Nephron progenitor cell (in vitro differentiated cells): ENCODE measurements around the gene PREX1.

Experiments
- DNase-seq: peaks from one replicate; pipeline ENCODE4 v3.0.0; 2021
- H3K27ac Mint-ChIP-seq: 2 replicates; pipeline ENCODE4 v1.8.0; 2021; ENCODE audit warnings: mild to moderate bottlenecking, moderate library complexity, mixed read lengths
- H3K27me3 Mint-ChIP-seq: 2 replicates; pipeline ENCODE4 v1.8.0; 2021; ENCODE audit warnings: mild to moderate bottlenecking, low read depth, mixed read lengths; ENCODE audit not compliant: poor library complexity
- H3K36me3 Mint-ChIP-seq: 2 replicates; pipeline ENCODE4 v1.8.0; 2021; ENCODE audit warnings: low read depth, mixed read lengths
- H3K4me1 Mint-ChIP-seq: 2 replicates; pipeline ENCODE4 v1.8.0; 2021; ENCODE audit warnings: mixed read lengths
- H3K4me3 Mint-ChIP-seq: 2 replicates; pipeline ENCODE4 v1.8.0; 2021; ENCODE audit warnings: mild to moderate bottlenecking, moderate library complexity, mixed read lengths
- H3K9me3 Mint-ChIP-seq: 2 replicates; pipeline ENCODE4 v1.8.0; 2021; ENCODE audit warnings: mild to moderate bottlenecking, moderate library complexity, mixed read lengths
- TF ChIP-seq, protein P1 (sequence below): fragments of 200-600 bp; sonication (generic); IDR thresholded peaks from 2 replicates; pipeline ENCODE4 v1.5.0; 2021; ENCODE audit warnings: antibody characterized with exemption

PREX1 gene

DNA sequence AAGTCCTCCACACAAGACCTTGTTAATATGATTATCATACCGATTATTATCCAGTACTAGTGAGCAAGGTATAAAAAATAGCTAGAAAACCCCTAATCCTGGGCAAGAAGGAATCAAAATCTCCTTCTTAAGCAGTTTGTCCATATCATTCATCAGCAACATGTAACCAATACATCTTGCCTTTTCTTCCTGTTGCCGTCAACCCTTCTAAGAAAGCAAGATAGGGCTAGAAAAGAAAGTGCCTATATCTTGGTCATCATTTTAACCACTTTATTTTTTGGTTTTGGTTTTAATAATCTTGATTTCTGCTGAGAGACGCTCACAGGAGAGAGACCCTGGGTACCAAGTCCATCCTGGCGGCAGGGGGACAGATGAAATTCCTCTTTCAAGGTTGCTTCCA lies 27.2 kb upstream of the PREX1 start:
- no peak for DNase-seq
- Mint-ChIP-seq H3K27ac (no peak overlapping the region), H3K36me3 (no peaks in the 10 kb centered on the region), H3K27me3 (peaks cover 2% of the 10 kb centered on the region), H3K9me3 (no peaks in the 10 kb centered on the region), H3K4me1 (peaks cover 46% of the 10 kb centered on the region), H3K4me3 (no peak overlapping the region)
- TF ChIP-seq, protein P1, sequence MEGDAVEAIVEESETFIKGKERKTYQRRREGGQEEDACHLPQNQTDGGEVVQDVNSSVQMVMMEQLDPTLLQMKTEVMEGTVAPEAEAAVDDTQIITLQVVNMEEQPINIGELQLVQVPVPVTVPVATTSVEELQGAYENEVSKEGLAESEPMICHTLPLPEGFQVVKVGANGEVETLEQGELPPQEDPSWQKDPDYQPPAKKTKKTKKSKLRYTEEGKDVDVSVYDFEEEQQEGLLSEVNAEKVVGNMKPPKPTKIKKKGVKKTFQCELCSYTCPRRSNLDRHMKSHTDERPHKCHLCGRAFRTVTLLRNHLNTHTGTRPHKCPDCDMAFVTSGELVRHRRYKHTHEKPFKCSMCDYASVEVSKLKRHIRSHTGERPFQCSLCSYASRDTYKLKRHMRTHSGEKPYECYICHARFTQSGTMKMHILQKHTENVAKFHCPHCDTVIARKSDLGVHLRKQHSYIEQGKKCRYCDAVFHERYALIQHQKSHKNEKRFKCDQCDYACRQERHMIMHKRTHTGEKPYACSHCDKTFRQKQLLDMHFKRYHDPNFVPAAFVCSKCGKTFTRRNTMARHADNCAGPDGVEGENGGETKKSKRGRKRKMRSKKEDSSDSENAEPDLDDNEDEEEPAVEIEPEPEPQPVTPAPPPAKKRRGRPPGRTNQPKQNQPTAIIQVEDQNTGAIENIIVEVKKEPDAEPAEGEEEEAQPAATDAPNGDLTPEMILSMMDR: no peak

DNA sequence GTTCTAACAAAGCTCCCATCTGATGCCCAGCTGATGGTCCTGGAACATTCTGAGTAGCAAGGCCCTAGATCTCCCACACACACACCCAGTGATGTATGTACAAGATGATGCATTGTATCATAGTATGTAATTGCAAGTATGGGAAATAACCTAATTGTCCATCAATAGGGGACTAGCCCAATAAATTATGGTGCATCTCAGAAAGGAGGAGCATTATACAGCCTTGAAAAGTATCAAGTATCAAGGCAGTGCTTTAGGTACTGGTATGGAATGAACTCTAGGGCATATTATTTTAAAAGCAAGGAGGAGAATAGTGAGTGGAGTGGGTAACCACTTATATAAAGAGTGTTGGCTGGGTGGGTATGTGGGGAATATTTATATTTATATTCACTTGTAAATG lies 24.8 kb upstream of the PREX1 start:
- no peaks in the 10 kb centered on the region for H3K36me3 Mint-ChIP-seq
- peaks cover 4% of the 10 kb centered on the region for H3K27me3 Mint-ChIP-seq

DNA sequence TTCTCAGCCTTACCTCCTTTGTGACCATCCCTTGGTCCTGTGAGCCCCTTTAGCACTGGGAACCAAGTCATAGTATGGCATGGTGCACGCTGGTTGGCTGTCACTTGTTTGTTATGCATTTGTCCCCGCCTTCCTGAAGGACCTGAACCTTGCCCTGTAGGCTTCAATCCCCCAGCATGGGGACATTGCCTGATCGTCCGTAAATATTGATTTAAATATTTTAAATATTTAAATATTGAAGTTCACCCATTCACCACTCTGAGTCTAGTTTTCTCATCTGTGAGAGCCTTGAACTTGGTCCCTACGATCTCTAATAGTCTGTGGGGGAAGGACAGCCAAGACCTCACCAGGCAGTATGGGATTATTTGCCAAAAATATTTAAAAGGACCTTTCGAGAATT lies 23.8 kb upstream of the PREX1 start:
- TF ChIP-seq, protein P1: no peak
- no peak for DNase-seq
- Mint-ChIP-seq H3K27ac (no peak overlapping the region), H3K27me3 (peaks cover 9% of the 10 kb centered on the region), H3K4me3 (no peak overlapping the region), H3K36me3 (no peaks in the 10 kb centered on the region), H3K9me3 (no peaks in the 10 kb centered on the region), H3K4me1 (peaks cover 48% of the 10 kb centered on the region)

More for the DNA sequence above, 24.8 kb upstream of the PREX1 start:
- no peak overlapping the region for H3K4me3 Mint-ChIP-seq
- TF ChIP-seq, protein P1: no peak
- H3K27ac Mint-ChIP-seq: no peak overlapping the region
- no peaks in the 10 kb centered on the region for H3K9me3 Mint-ChIP-seq
- no peak for DNase-seq
- H3K4me1 Mint-ChIP-seq: peaks cover 40% of the 10 kb centered on the region

DNA sequence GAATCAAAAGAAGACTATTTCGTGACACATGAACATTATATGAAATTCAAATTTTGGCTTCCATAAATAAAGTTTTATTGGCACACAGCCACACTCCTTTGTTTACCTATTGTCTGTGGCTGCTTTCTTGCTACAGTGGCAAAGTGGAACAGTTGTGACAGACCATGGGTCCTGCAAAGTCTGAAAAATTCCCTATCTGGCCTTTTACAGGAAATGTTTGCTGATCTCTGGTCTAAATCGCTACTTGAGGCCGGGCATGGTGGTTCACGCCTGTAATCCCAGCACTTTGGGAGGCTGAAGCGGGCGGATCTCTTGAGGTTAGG lies 23.1 kb upstream of the PREX1 start:
- TF ChIP-seq, protein P1: no peak
- no peak overlapping the region for H3K4me3 Mint-ChIP-seq
- H3K27ac Mint-ChIP-seq: no peak overlapping the region
- H3K4me1 Mint-ChIP-seq: peaks cover 53% of the 10 kb centered on the region
- no peaks in the 10 kb centered on the region for H3K36me3 Mint-ChIP-seq
- no peaks in the 10 kb centered on the region for H3K9me3 Mint-ChIP-seq
- DNase-seq: no peak
- H3K27me3 Mint-ChIP-seq: peaks cover 9% of the 10 kb centered on the region

DNA sequence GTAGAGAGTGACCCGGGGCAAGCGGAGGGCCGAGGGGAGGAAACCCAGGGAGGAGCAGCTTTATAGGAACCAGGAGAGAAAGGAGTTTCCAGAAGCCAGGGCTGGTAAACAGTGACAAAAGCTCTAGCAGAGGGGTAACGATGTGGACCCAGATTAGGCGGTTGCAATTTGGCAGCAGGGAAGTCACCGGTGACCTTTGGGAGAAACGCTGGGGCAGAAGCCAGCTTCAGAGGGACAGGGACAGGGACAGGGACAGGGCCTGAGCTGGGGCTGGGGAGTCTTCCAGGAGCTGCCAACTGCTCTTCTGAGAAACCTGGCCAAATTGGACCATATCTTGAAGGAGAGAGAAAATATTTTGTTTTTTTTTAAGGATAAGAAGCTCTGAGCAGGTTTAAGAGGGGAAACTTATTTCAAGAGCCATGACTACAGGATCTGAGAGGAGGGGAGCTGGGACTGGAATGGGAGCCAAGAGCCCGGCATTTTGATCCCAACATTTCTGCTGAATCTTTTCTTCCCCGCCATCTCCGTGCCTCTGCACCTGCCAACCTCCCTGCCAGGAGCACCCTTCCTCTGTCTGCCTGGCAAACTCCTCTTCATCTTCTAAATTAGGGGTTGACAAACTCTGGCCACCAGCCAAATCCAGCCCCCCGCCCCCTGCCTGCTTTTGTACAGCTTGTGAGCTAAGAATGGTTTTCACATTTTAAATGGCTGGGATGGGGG lies 22.6 kb upstream of the PREX1 start:
- H3K36me3 Mint-ChIP-seq: no peaks in the 10 kb centered on the region
- no peak overlapping the region for H3K4me3 Mint-ChIP-seq
- no peak overlapping the region for H3K27ac Mint-ChIP-seq
- no peak for DNase-seq
- peaks cover 11% of the 10 kb centered on the region for H3K27me3 Mint-ChIP-seq
- peaks cover 48% of the 10 kb centered on the region for H3K4me1 Mint-ChIP-seq
- TF ChIP-seq, protein P1: no peak
- no peaks in the 10 kb centered on the region for H3K9me3 Mint-ChIP-seq

DNA sequence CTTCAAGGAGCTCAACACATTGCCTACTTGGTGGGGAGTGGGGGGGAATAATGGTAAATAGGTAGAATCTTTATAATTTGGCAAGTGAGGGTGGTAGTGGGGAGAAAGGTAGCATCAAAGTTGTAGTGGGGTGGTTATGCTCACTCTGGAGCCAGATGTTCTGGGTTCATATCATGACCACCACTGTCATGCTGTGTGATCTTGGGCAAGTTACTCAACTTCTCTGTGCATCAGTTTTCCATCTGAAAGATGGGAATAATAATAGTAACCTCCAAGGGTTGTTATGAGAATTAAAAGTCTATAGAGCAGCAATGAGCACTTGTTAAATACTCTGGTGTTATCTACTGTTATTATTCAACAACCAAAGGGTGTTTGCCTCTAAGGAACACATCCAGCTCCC lies 22.0 kb upstream of the PREX1 start:
- Mint-ChIP-seq H3K27me3 (peaks cover 13% of the 10 kb centered on the region), H3K4me3 (no peak overlapping the region), H3K36me3 (no peaks in the 10 kb centered on the region), H3K4me1 (peaks cover 44% of the 10 kb centered on the region), H3K27ac (no peak overlapping the region), H3K9me3 (no peaks in the 10 kb centered on the region)
- DNase-seq: no peak
- TF ChIP-seq, protein P1: no peak
